GM19099 (cell line): ENCODE measurements around the gene PLXDC2.

Source experiments
- POLR2A ChIP-seq: IDR thresholded peaks from 3 replicates; pipeline ENCODE4 v1.6.1; 2011; ENCODE audit warnings: low read depth; ENCODE audit not compliant: insufficient read length; ENCODE audit errors: extremely low read depth

PLXDC2 gene

DNA sequence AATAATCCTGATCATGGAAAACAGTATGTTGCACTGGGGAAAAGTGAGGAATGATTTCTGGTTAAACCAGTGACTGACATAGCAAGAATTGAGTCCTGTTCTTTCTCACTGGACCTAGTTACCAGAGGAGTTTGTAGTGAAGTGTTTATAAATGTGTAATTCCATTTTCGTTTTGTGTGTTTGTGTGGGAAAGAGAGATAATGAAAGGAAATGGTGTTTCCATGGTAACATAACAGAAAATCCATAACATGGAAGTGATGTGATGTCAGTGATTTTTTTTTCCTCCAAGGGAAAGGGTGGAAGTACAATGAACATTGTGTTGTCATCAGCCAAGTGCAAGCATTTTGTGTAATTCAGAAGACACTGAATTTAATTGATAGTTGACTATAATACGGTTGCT is 283.9 kb downstream of the PLXDC2 start:
- no peak for TF ChIP-seq POLR2A

DNA sequence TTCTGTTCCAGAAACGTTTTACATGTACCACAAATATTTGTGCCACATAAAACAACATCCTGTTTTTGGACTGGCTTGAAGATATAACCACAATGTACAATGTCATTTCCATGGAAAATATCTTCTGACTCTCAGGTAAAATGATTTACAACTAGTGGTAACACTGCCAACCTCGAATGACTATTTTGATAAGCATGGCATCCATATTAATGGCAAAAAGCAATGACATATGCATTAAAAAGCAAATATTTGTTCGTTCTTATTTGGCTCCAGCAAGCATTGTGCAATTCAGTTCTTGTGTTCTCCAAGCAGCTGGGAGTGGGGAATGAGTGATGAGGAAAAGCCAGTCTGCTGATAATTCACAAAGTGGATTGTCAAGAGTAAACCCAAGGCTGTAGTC is 289.0 kb downstream of the PLXDC2 start:
- no peak for TF ChIP-seq POLR2A

DNA sequence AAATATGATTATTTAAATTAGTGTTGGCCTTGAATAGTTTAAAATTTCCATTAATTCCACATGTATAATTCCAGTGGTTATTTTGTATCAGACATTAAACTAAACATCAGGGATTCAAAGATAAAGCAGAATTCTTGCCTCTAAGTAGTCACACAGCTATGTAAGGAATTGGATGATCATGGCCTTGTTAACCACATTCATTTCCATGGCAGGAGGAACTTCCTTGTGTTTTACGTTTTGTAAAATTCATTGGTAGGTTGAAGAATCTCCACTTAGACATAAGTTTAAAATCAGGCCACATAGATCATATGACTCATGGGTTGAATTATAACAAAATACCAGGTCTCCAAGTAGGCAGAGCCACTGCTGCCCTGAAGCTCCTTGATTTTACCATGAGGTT is 289.7 kb downstream of the PLXDC2 start:
- no peak for TF ChIP-seq POLR2A

DNA sequence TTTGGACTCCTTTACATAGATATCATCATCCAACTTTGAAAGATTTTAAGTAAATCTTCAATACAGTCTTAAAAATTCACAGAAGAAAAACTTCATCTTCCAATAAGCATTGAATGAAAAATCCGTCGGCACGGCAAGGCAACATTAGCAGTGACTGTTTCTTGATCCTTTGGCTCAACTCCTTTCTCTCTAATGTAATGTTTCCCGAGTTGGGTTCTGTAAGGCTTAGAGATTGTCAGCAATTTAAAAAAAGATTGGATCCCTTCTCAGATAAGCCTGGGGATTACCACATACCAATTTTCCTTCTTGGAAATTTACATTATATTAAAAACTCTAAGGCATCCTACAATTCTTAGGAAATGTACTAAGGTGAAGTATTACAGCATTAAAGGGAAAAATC is 291.8 kb downstream of the PLXDC2 start:
- no peak for TF ChIP-seq POLR2A

DNA sequence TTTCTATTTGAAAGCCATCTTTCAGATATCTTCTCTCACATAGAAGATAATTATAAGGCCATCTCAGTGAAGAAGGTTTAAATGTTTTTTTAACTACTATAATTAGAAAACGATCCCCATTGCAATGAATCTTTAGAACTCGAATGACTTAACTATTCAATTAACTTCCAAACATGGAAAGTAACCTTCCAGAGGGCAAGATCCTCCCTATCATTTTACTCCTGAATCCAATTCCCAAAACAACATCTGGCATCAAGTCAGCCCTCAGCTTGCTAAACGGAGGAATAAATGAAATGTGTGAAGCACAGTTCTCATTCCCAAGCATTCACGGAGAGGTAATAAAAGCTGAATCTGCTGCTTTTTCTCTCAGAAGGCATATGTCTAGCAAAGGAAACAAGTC is 293.4 kb downstream of the PLXDC2 start:
- no peak for TF ChIP-seq POLR2A

DNA sequence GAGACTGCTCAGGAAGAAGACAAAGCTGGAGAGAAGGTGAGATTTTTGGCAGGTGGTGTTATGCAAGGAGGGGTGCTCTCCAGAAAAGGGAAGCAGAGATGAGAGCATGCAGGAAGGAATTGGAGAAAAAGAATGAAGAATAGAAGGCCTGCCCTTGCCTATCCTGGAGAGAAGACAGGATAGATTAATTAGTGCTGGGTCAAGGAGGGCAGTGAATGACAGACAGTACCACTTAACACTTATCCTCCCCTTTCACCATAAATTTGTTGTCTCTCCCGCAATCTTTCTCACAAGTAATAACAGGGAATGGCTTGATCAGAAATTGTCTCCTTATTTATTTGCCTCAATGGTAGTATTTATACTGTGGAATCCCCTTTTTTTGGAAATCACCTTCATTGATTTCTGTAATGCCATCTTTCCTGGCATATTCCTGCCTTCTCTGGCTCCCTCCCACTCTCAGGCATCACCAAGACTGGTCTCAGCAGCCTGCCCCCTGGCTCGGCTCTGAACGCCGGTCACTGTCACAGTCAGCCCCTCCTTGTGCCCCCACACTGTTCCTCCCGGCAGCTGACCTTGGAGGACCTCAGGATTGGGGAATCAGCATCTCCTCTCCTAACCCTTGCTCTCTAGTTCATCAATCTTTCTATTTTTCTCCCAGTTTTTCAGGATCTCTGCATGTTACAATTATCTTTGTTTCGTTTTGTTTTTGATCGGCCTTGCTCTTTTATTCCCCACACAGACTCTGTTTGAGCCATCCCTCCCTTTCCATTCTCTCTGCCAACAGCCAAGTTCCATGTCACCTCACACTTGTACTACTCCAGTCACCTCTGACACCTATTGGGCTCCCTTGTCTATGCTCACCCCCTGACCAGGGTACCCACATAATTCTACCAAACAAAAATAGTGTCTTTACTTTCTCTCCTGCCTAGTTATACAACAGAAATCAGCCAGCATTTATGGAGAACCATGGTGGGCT is 294.2 kb downstream of the PLXDC2 start:
- TF ChIP-seq POLR2A = no peak

DNA sequence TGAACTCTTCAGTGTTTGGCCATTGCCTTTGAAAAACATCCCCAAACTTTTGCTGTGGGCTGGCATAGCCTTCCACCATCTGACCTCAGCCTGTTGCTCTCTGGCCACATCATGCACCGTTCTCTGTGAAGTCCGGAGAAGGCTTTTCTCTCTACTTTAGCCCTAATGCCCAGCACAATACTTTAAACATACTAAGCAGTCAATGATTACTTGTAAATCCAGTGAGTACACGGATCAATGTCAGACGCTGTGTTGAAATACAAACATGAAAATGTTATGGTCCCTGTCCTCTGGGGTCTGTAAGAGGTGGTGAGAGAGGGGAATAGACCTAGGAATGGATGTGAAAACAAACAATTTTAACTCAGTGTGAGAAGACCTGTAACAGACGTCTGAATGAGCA is 297.9 kb downstream of the PLXDC2 start:
- no peak for TF ChIP-seq POLR2A

DNA sequence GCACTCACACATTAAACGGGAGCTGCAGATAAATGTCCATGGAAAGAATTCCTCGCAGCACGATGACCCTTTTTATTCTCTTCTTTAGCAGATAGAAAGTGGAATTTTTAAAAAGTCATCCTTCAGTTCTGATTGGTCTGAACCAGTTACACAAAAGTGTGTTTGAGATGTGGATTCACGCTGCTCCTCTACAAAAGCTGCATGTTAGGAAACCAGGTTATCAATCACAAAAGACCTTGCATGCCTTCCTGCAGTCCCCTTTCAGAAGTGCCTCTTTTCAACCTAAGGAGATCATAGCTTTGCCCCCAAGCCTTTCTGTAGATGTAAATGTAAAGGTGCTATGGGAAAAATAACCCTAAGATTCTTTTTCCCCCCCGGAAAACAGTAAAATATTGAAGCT is 299.7 kb downstream of the PLXDC2 start:
- TF ChIP-seq POLR2A = no peak

DNA sequence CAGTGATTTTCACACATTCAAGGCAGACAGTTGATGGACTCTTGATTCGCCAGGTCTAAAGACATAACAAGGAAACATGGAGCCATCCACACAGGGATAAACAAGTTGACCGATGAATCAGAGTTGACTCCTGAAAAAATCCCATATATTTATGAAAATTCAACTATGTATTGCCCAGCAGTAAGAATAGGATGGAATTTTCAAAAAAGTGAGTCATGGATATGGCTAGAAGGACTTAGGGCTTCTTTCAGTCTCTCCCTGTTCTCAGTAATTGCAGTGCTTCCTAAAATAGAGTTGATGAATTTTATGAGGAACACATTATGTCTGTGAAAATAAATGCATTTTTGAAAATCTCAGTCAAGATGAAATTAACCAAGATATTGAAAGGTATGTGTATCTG is 301.2 kb downstream of the PLXDC2 start:
- TF ChIP-seq POLR2A = no peak

DNA sequence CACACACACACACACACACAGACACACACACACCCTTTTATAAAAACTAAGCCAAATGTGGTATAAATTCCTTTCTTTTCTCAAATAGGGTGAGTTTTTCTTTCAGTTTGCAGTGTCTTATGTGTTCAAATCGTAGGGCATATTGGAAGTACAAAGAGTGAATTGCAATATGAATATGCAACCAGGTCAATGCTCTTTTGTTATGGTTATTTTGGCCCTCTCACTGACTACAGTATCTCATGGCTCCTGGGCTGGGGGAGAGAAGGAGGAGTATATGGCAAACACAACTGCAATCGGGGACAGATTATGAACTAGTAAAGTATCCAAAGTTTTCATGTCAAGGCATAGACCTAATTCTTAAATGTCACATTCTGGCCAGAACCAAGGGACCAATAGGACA is 301.9 kb downstream of the PLXDC2 start:
- TF ChIP-seq POLR2A = no peak

DNA sequence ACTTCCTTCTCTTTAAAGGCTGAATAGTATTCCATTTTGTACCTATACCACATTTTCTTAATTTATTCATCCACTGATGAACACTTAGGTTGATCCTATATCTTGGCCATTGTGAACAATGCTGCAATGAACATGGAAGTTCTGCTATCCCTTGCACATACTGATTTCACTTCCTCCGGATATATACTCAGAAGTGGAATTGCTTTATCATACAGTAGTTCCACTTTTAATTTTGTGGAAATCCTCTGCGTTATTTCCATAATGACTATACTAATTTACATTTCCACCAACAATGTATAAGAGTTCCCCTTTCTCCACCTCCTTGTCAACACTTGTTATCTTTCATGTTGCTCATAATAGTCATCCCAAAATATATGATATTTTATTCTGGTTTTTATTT is 312.6 kb downstream of the PLXDC2 start:
- no peak for TF ChIP-seq POLR2A

DNA sequence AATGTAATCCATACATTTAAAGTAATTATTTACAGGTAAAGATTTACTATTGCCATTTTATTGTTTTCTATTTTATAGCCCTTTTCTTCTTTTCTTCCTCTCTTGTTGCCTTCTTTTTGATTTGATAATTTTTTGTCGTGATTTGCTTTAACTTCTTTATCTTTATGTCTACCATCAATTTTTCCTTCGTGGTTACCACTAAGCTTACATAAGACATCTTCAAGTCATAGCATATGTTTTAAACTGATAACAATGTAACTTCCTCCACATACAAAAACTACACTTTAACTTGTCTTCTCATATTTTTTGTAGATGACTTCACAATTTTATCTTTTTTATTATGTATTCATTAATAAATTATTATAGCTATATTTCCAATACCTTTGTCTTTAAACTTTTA is 316.6 kb downstream of the PLXDC2 start:
- no peak for TF ChIP-seq POLR2A

DNA sequence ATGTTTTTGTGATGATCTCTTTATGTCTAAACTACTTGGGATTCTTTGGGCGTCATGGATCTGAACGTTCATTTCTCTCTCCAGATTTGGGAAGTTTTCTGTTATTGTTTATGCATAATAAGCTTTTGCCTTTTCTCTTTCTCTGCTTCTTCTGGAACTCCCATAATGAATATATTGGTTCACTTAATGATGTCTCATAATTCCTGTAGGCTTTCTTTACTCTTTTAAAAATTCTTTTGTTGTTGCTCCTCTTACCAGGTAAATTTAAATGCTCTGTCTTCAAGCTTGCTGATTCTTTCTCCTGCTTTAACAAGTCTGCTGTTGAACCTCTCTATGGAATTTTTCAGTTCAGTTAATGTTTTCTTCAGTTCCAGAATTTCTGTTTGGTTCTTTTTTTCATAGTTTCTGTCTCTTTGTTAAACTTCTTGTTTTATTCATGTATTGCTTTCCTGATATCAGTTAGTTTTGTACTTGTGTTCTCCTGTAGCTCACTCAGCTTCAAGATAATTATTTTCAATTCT is 317.5 kb downstream of the PLXDC2 start:
- TF ChIP-seq POLR2A = no peak

DNA sequence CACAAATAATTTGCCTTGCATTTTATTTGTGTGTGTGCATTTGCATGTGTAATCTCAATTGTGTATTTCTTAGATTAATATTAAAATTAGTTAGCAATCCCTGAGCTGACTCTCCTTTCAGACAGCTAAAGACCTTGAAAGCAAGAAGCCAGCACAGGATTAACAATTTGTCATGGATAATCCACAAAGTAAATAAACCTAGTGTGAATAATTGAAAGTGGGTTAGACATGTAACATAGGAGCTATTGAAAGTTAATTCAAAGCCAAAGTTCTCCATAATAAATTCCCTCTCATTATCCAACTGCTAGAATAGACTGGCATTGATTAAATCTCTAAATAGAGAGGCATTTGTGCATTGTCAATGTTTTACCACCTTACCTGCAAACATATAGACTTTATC is 326.1 kb downstream of the PLXDC2 start:
- TF ChIP-seq POLR2A = no peak

DNA sequence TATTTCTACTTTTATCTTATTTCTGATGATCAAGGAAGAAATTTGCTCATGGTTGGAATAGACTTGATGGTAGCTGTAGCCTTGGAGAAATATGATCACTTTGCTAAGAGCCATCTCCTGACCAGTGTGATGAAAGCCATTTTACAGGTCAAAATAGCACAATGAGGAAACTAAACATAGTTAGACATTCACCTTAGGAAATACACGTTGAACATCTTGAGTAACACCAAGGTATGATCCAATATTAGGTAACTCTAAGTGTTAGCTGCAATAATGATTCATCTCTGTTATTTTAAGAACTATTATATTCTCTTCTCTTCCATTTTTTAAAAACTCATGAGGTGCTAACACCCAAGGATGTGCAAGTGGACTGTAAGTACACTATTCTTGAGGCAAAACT is 328.0 kb downstream of the PLXDC2 start:
- TF ChIP-seq POLR2A = no peak

DNA sequence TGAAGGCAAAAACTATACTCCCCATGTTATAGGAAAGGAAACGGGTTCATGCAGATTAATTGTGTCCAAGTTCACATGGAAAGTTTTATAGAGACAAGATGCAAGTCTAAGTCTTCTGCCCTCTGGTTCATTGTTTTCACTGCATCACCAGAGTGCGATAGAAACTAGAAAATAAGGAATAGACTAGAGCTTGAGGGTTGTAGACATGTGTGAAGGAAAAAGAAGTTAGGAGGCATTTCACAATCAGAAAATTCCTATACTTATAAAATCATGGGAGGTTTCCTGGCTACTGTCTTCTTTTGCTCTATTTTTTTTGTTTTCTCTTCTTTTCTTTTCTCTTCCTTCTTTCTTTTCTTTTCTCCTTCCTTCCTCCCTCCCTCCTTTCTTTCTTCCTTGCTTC is 329.8 kb downstream of the PLXDC2 start:
- TF ChIP-seq POLR2A = no peak
